ENCODE data around the gene SLC38A11.
A peak's percentile ranks its signal among the peaks of the same experiment; 100 is the strongest.

SLC38A11 gene

DNA sequence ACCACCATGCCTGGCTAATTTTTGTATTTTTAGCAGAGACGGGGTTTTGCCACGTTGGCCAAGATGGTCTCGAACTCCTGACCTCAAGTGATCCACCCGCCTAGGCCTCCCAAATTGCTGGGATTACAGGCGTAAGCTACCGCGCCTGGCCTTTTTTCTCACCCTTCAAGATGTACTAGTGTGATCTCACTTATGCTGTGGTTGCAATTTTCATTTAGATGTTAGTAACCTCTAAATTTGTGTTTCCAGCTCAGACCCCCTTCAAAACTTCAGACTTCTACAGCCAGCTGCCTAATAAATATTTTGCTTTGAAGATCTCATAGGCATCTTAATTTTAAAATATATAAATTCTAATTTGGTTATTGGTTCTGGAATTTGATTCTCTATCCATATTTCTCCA is 8.0 kb downstream of the SLC38A11 start:
- Histone ChIP-seq H3K27ac (ENCODE audit: low read depth in 2 of 2, low read length in 2 of 2) (no peak overlapping the region), H3K36me3 (ENCODE audit: control insufficient read depth in 2 of 2, insufficient read depth in 2 of 2, low read length in 2 of 2) (no peaks in the 10 kb centered on the region), H3K4me3 (ENCODE audit: low read length in 2 of 2) (no peak overlapping the region), H3K4me1 (ENCODE audit: control insufficient read depth in 2 of 2, insufficient read depth in 2 of 2, low read length in 2 of 2) (no peaks in the 10 kb centered on the region), H3K9ac (ENCODE audit: low read depth in 1 of 2, low read length in 2 of 2) (no peak overlapping the region), H3K9me3 (ENCODE audit: control insufficient read depth in 2 of 2, low read length in 2 of 2) (no peaks in the 10 kb centered on the region), H3K27me3 (ENCODE audit: control insufficient read depth in 2 of 2, insufficient read depth in 2 of 2, low read length in 2 of 2) (no peaks in the 10 kb centered on the region)

DNA sequence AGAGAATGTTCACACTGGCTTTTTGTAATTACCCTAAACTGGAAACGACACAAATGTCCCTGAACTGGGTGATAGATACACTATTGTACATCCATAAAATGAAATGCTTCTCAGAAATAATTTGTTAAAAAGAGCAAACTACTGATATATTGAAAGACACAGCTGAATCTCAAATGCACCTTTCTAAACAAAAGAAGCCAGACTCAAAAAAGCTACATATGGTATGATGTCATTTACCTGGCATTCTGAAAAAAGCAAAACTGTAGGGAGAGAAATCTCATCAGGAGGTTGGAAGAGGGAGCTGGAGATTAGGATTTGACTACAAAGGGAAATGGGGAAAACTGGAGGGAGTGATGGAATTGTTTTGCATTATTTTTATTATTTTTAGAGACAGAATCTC is 12.0 kb downstream of the SLC38A11 start:
- no peak overlapping the region for H3K27ac ChIP-seq (ENCODE audit: low read depth in 2 of 2, low read length in 2 of 2)
- H3K36me3 ChIP-seq (ENCODE audit: control insufficient read depth in 2 of 2, insufficient read depth in 2 of 2, low read length in 2 of 2), result no peaks in the 10 kb centered on the region
- H3K4me3 ChIP-seq (ENCODE audit: low read length in 2 of 2), result no peak overlapping the region
- H3K4me1 ChIP-seq (ENCODE audit: control insufficient read depth in 2 of 2, insufficient read depth in 2 of 2, low read length in 2 of 2), result peaks cover 2 to 3% of the 10 kb centered on the region in 2 donors
- H3K9me3 ChIP-seq (ENCODE audit: control insufficient read depth in 2 of 2, low read length in 2 of 2), result no peaks in the 10 kb centered on the region
- H3K9ac ChIP-seq (ENCODE audit: low read depth in 1 of 2, low read length in 2 of 2), result no peak overlapping the region
- H3K27me3 ChIP-seq (ENCODE audit: control insufficient read depth in 2 of 2, insufficient read depth in 2 of 2, low read length in 2 of 2), result no peaks in the 10 kb centered on the region

- peaks cover 5 to 13% of the 10 kb centered on the region in 2 donors for H3K4me1 ChIP-seq (ENCODE audit: control insufficient read depth in 2 of 2, insufficient read depth in 2 of 2, low read length in 2 of 2)
- no peak overlapping the region for H3K9ac ChIP-seq (ENCODE audit: low read depth in 1 of 2, low read length in 2 of 2)
- no peaks in the 10 kb centered on the region for H3K9me3 ChIP-seq (ENCODE audit: control insufficient read depth in 2 of 2, low read length in 2 of 2)
- peak overlapping the region in 1 of 2 donors; percentile 53 for H3K27ac ChIP-seq (ENCODE audit: low read depth in 2 of 2, low read length in 2 of 2)
- peak overlapping the region in 1 of 2 donors; percentile 34 for H3K4me3 ChIP-seq (ENCODE audit: low read length in 2 of 2)
- H3K36me3 ChIP-seq (ENCODE audit: control insufficient read depth in 2 of 2, insufficient read depth in 2 of 2, low read length in 2 of 2), result no peaks in the 10 kb centered on the region
- H3K27me3 ChIP-seq (ENCODE audit: control insufficient read depth in 2 of 2, insufficient read depth in 2 of 2, low read length in 2 of 2), result no peaks in the 10 kb centered on the region
Measured at GRCh38 chr2:164937864-164938401, 17.4 kb downstream of the SLC38A11 start.

- Histone ChIP-seq H3K36me3 (ENCODE audit: control insufficient read depth in 2 of 2, insufficient read depth in 2 of 2, low read length in 2 of 2) (no peaks in the 10 kb centered on the region), H3K9ac (ENCODE audit: low read depth in 1 of 2, low read length in 2 of 2) (no peak overlapping the region), H3K4me1 (ENCODE audit: control insufficient read depth in 2 of 2, insufficient read depth in 2 of 2, low read length in 2 of 2) (peaks cover 5 to 13% of the 10 kb centered on the region in 2 donors), H3K27me3 (ENCODE audit: control insufficient read depth in 2 of 2, insufficient read depth in 2 of 2, low read length in 2 of 2) (no peaks in the 10 kb centered on the region), H3K4me3 (ENCODE audit: low read length in 2 of 2) (no peak overlapping the region), H3K9me3 (ENCODE audit: control insufficient read depth in 2 of 2, low read length in 2 of 2) (no peaks in the 10 kb centered on the region), H3K27ac (ENCODE audit: low read depth in 2 of 2, low read length in 2 of 2) (no peak overlapping the region)
Measured at GRCh38 chr2:164935118-164936101, 19.9 kb downstream of the SLC38A11 start.

DNA sequence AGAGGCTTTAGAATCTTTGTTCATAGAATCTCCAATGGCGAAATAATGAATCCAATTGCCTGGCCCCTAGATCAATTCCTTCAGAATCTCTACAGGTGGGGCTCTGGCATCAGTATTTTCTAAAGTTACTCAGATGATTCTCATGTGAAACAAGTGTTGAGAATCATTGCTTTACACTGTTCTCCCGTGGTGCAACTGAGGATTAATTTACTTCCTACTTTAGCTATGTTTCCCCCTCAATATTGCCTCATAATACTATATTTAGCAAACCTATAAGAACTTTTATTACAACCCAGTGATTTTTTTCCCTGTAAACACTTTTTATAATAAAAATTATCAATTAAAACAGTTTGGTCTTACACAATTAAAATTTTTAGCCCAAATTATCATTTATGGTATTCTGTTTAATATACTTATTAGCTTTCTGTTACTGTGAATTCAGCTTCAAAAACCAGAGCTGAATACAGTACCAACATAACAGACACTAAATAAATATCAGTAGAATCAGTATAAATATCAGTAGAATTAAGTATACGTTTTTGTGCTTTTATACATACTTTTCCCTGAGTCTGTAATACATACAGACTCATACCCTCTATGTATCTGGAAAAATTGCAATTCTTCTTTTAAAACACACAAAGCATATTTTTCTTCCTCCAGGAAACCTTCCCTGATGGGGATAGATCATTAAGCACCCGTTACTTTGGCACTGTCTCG is 20.8 kb downstream of the SLC38A11 start:
- Histone ChIP-seq H3K27ac (ENCODE audit: low read depth in 2 of 2, low read length in 2 of 2) (no peak overlapping the region), H3K9me3 (ENCODE audit: control insufficient read depth in 2 of 2, low read length in 2 of 2) (no peaks in the 10 kb centered on the region), H3K27me3 (ENCODE audit: control insufficient read depth in 2 of 2, insufficient read depth in 2 of 2, low read length in 2 of 2) (no peaks in the 10 kb centered on the region), H3K4me1 (ENCODE audit: control insufficient read depth in 2 of 2, insufficient read depth in 2 of 2, low read length in 2 of 2) (peaks cover 5 to 13% of the 10 kb centered on the region in 2 donors), H3K4me3 (ENCODE audit: low read length in 2 of 2) (no peak overlapping the region), H3K36me3 (ENCODE audit: control insufficient read depth in 2 of 2, insufficient read depth in 2 of 2, low read length in 2 of 2) (no peaks in the 10 kb centered on the region), H3K9ac (ENCODE audit: low read depth in 1 of 2, low read length in 2 of 2) (no peak overlapping the region)

DNA sequence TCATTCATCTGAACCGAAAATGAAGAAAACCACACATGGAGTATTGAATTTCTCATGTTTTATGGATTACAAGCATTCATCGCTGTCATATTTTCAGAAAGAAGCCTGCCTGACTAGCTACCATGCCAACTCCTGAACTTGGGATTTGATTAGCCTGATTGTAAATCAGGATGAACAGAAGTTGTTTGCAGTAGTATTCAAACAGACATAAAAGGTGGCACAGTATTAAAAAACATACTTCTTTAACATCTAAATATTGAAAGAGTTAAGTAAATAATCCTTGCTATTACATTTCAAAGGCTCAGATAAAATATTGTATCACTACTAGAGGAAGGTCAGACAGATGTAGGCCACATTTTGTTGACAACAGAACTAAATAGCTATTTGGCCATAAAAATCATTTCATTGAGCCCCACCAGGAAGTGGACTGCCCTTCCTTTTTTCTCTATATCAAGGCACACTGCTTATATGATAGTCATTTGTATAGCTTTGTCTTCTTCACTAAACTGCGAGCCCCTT is 21.6 kb downstream of the SLC38A11 start:
- Histone ChIP-seq H3K27ac (ENCODE audit: low read depth in 2 of 2, low read length in 2 of 2) (no peak overlapping the region), H3K4me3 (ENCODE audit: low read length in 2 of 2) (no peak overlapping the region), H3K9ac (ENCODE audit: low read depth in 1 of 2, low read length in 2 of 2) (no peak overlapping the region), H3K27me3 (ENCODE audit: control insufficient read depth in 2 of 2, insufficient read depth in 2 of 2, low read length in 2 of 2) (no peaks in the 10 kb centered on the region), H3K4me1 (ENCODE audit: control insufficient read depth in 2 of 2, insufficient read depth in 2 of 2, low read length in 2 of 2) (peaks cover 5 to 13% of the 10 kb centered on the region in 2 donors), H3K36me3 (ENCODE audit: control insufficient read depth in 2 of 2, insufficient read depth in 2 of 2, low read length in 2 of 2) (no peaks in the 10 kb centered on the region), H3K9me3 (ENCODE audit: control insufficient read depth in 2 of 2, low read length in 2 of 2) (no peaks in the 10 kb centered on the region)

GRCh38 chr2:164932377-164932776 is 22.9 kb downstream of the SLC38A11 start:
- no peak overlapping the region for H3K27ac ChIP-seq (ENCODE audit: low read depth in 2 of 2, low read length in 2 of 2)
- H3K9me3 ChIP-seq (ENCODE audit: control insufficient read depth in 2 of 2, low read length in 2 of 2), result no peaks in the 10 kb centered on the region
- H3K4me3 ChIP-seq (ENCODE audit: low read length in 2 of 2), result no peak overlapping the region

GRCh38 chr2:164928101-164928673 is 27.1 kb downstream of the SLC38A11 start:
- Histone ChIP-seq H3K9me3 (ENCODE audit: control insufficient read depth in 2 of 2, low read length in 2 of 2) (no peaks in the 10 kb centered on the region), H3K4me3 (ENCODE audit: low read length in 2 of 2) (no peak overlapping the region), H3K4me1 (ENCODE audit: control insufficient read depth in 2 of 2, insufficient read depth in 2 of 2, low read length in 2 of 2) (no peaks in the 10 kb centered on the region), H3K36me3 (ENCODE audit: control insufficient read depth in 2 of 2, insufficient read depth in 2 of 2, low read length in 2 of 2) (no peaks in the 10 kb centered on the region), H3K27me3 (ENCODE audit: control insufficient read depth in 2 of 2, insufficient read depth in 2 of 2, low read length in 2 of 2) (no peaks in the 10 kb centered on the region), H3K27ac (ENCODE audit: low read depth in 2 of 2, low read length in 2 of 2) (no peak overlapping the region), H3K9ac (ENCODE audit: low read depth in 1 of 2, low read length in 2 of 2) (no peak overlapping the region)

More at GRCh38 chr2:164932377-164932776, 22.9 kb downstream of the SLC38A11 start:
- Histone ChIP-seq H3K36me3 (ENCODE audit: control insufficient read depth in 2 of 2, insufficient read depth in 2 of 2, low read length in 2 of 2) (no peaks in the 10 kb centered on the region), H3K27me3 (ENCODE audit: control insufficient read depth in 2 of 2, insufficient read depth in 2 of 2, low read length in 2 of 2) (no peaks in the 10 kb centered on the region), H3K9ac (ENCODE audit: low read depth in 1 of 2, low read length in 2 of 2) (no peak overlapping the region), H3K4me1 (ENCODE audit: control insufficient read depth in 2 of 2, insufficient read depth in 2 of 2, low read length in 2 of 2) (peaks cover 0 to 7% of the 10 kb centered on the region in 2 donors)

DNA sequence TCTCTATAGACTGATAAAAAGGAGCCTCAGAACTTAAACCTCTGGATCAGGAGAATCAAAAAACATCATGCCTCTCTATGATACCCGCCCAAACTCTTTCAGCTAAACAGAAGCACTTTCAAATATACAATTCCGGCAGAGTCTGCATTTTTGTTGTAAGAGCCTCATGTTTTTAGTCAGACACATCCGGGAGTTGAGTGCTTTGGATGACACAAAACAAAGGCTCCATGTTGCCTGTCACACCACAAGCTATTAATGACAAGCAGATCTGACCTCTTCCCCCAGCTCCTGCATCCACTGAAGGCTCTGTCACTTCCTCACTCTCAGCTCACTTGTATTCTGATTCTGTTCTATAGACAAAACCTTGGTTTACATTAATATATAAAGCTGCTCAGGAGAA is 33.2 kb downstream of the SLC38A11 start:
- Histone ChIP-seq H3K9me3 (ENCODE audit: control insufficient read depth in 2 of 2, low read length in 2 of 2) (no peaks in the 10 kb centered on the region), H3K27ac (ENCODE audit: low read depth in 2 of 2, low read length in 2 of 2) (no peak overlapping the region), H3K9ac (ENCODE audit: low read depth in 1 of 2, low read length in 2 of 2) (no peak overlapping the region), H3K27me3 (ENCODE audit: control insufficient read depth in 2 of 2, insufficient read depth in 2 of 2, low read length in 2 of 2) (no peaks in the 10 kb centered on the region), H3K4me3 (ENCODE audit: low read length in 2 of 2) (no peak overlapping the region), H3K4me1 (ENCODE audit: control insufficient read depth in 2 of 2, insufficient read depth in 2 of 2, low read length in 2 of 2) (no peaks in the 10 kb centered on the region), H3K36me3 (ENCODE audit: control insufficient read depth in 2 of 2, insufficient read depth in 2 of 2, low read length in 2 of 2) (no peaks in the 10 kb centered on the region)

Data from mucosa of rectum (tissue), 2 donors.